Activated CD8-positive, alpha-beta T cell treated with anti-CD3 and anti-CD28 coated beads for 36 hours (primary cell): Measurements from ENCODE around the gene MDM4. TPM values are rescaled to one million over a fixed set of nuclear protein-coding genes. Genes with fewer than 3 reads are reported as not detected.
"Not testable (repeated sequence)": the region's sequence is repeated elsewhere in the genome, so short reads cannot be mapped to it uniquely, and the experiment has no call there.

Experiments used
- ATAC-seq: fragments of 200-7000 bp; cut with Tn5 transposase; one replicate; pipeline ENCODE4 v1.10.0; 2021; ENCODE audit warnings: mild to moderate bottlenecking, moderate library complexity
- CTCF ChIA-PET: fragments of 350-600 bp; sonication (Branson Sonifier 250); formaldehyde crosslinking; loops from one replicate; lab custom pipeline; 2021; ENCODE audit warnings: antibody characterized with exemption; lab: Charles Lee
- POLR2A ChIA-PET: fragments of 350-600 bp; sonication (Branson Sonifier 250); formaldehyde crosslinking; loops from one replicate; lab custom pipeline; 2021; ENCODE audit warnings: antibody characterized with exemption; lab: Charles Lee
- DNase-seq: peaks from one replicate; pipeline ENCODE4 v3.0.0-alpha.2; 2020
- H3K27ac Mint-ChIP-seq: one replicate; pipeline ENCODE4 v1.8.0; 2021; ENCODE audit warnings: mild to moderate bottlenecking, mixed read lengths
- H3K27me3 Mint-ChIP-seq: one replicate; pipeline ENCODE4 v1.8.0; 2021; ENCODE audit warnings: mixed read lengths
- H3K36me3 Mint-ChIP-seq: one replicate; pipeline ENCODE4 v1.8.0; 2021; ENCODE audit warnings: low read depth, mixed read lengths
- H3K4me1 Mint-ChIP-seq: one replicate; pipeline ENCODE4 v1.8.0; 2021; ENCODE audit warnings: low read depth, mixed read lengths
- H3K4me3 Mint-ChIP-seq: one replicate; pipeline ENCODE4 v1.8.0; 2021; ENCODE audit warnings: mild to moderate bottlenecking, moderate library complexity, mixed read lengths
- H3K9me3 Mint-ChIP-seq: one replicate; pipeline ENCODE4 v1.8.0; 2021; ENCODE audit warnings: mixed read lengths
- CTCF ChIP-seq: fragments of 200-600 bp; IDR thresholded peaks from one replicate; pipeline ENCODE4 v1.8.0; 2022; ENCODE audit warnings: antibody characterized with exemption, mild to moderate bottlenecking
- intact Hi-C: fragments of 100-400 bp; cut with micrococcal nuclease; formaldehyde crosslinking; loops from one replicate; pipeline ENCODE4 v1.10.0; 2022
- total RNA-seq, 2 experiments: library from RNA; stranded (reverse); gene quantifications; one replicate each; pipeline ENCODE4 v1.2.3, GENCODE V29; 2021

Gene MDM4
- total RNA-seq, 2 experiments from 2014 or later, result 89.6 to 94.8 TPM

- ChIA-PET POLR2A (interaction anchor here (5.0 to 5.1 kb wide), 2 partner anchors 8 to 14 kb away, joined by 45 to 80 read pairs; partner anchors contain the start of genes MDM4 and PIK3C2B), CTCF (interaction anchor here (4.0 to 20.8 kb wide), 2 partner anchors 69 to 298 kb away, joined by 16 to 1122 read pairs; no protein-coding TSS in a partner anchor)
- Mint-ChIP-seq H3K27ac (no peak overlapping the region), H3K36me3 (peaks cover 5% of the 10 kb centered on the region), H3K4me1 (peaks cover 33% of the 10 kb centered on the region), H3K9me3 (no peaks in the 10 kb centered on the region), H3K27me3 (peaks cover 3% of the 10 kb centered on the region), H3K4me3 (no peak overlapping the region)
- TF ChIP-seq CTCF, result no peak
- intact Hi-C loops, result no loop called here
- ATAC-seq (no peak), DNase-seq (no peak)
Measured at GRCh38 chr1:204509186-204509635, 7.0 kb upstream of the MDM4 start.

GRCh38 chr1:204511366-204511765 lies 4.8 kb upstream of the MDM4 start:
- no peak overlapping the region for H3K4me3 Mint-ChIP-seq
- ATAC-seq, result no peak
- intact Hi-C loops, result no loop called here

GRCh38 chr1:204513117-204513716 lies 3.0 kb upstream of the MDM4 start:
- Mint-ChIP-seq H3K27ac (peak overlapping the region; percentile 100), H3K9me3 (peaks cover 1% of the 10 kb centered on the region), H3K4me1 (peaks cover 35% of the 10 kb centered on the region), H3K4me3 (peak overlapping the region; percentile 77), H3K36me3 (peaks cover 13% of the 10 kb centered on the region), H3K27me3 (no peaks in the 10 kb centered on the region)
- CTCF ChIA-PET, result interaction anchor here (1.9 to 2.6 kb wide), 2 partner anchors 10 to 294 kb away, joined by 8 to 12 read pairs; no protein-coding TSS in a partner anchor
- ATAC-seq (peak; percentile 3), DNase-seq (peak; percentile 67)
- POLR2A ChIA-PET, result interaction anchor here (0.6 kb wide), 1 partner anchor 904 kb away, joined by 3 read pairs; no protein-coding TSS in a partner anchor
- intact Hi-C loops, result no loop called here
- no peak for TF ChIP-seq CTCF

More at GRCh38 chr1:204511366-204511765, 4.8 kb upstream of the MDM4 start:
- DNase-seq, result no peak
- Mint-ChIP-seq H3K9me3 (no peaks in the 10 kb centered on the region), H3K27me3 (peaks cover 2% of the 10 kb centered on the region), H3K27ac (peak overlapping the region; percentile 59), H3K36me3 (peaks cover 3% of the 10 kb centered on the region), H3K4me1 (peaks cover 32% of the 10 kb centered on the region)
- ChIA-PET POLR2A (no interaction called here), CTCF (interaction anchor here (2.6 kb wide), 1 partner anchor 8 kb away, joined by 12 read pairs; no protein-coding TSS in a partner anchor)
- no peak for TF ChIP-seq CTCF

- peaks cover 48% of the 10 kb centered on the region for H3K4me1 Mint-ChIP-seq
- H3K27me3 Mint-ChIP-seq, result no peaks in the 10 kb centered on the region
- H3K9me3 Mint-ChIP-seq, result peaks cover 1% of the 10 kb centered on the region
- peaks cover 27% of the 10 kb centered on the region for H3K36me3 Mint-ChIP-seq
- intact Hi-C loops, result no loop called here
- POLR2A ChIA-PET, result interaction anchor here (0.6 to 5.5 kb wide), 6 partner anchors 8 to 253 kb away, joined by 3 to 80 read pairs (median 5); no protein-coding TSS in a partner anchor
- DNase-seq (no peak), ATAC-seq (no peak)
- CTCF ChIA-PET, result interaction anchor here (0.9 to 3.9 kb wide), 7 partner anchors 8 to 292 kb away, joined by 3 to 39 read pairs (median 10); no protein-coding TSS in a partner anchor
- no peak for TF ChIP-seq CTCF
- H3K27ac Mint-ChIP-seq, result peak overlapping the region; percentile 80
- peak overlapping the region; percentile 37 for H3K4me3 Mint-ChIP-seq
Measured at GRCh38 chr1:204514828-204515227, 1.4 kb upstream of the MDM4 start.

GRCh38 chr1:204517382-204517781 lies 1.2 kb downstream of the MDM4 start:
- H3K27me3 Mint-ChIP-seq, intact Hi-C loops, H3K4me3 Mint-ChIP-seq, ATAC-seq, H3K27ac Mint-ChIP-seq, H3K9me3 Mint-ChIP-seq: not testable (repeated sequence)
- Mint-ChIP-seq H3K36me3 (peaks cover 41% of the 10 kb centered on the region), H3K4me1 (peaks cover 62% of the 10 kb centered on the region)
- peak; percentile 60 for DNase-seq
- POLR2A ChIA-PET, result interaction anchor here (1.1 to 5.5 kb wide), 10 partner anchors 8 to 604 kb away, joined by 3 to 80 read pairs (median 6); no protein-coding TSS in a partner anchor
- CTCF ChIA-PET, result interaction anchor here (0.9 to 3.9 kb wide), 6 partner anchors 10 to 290 kb away, joined by 4 to 39 read pairs (median 11); no protein-coding TSS in a partner anchor
